Loucy (cell line): ENCODE measurements around the gene EPB41.

ENCODE experiments used
- EZH2phosphoT487 ChIP-seq: fragments of 200-600 bp; IDR thresholded peaks from 2 replicates; pipeline ENCODE4 v1.6.1; 2018; ENCODE audit warnings: antibody characterized with exemption, mild to moderate bottlenecking, moderate library complexity, borderline replicate concordance
- TF ChIP-seq, protein P1 (sequence below): fragments of 200-600 bp; sonication (generic); conservative IDR thresholded peaks from 2 replicates; pipeline ENCODE4 v1.5.1; 2014; ENCODE audit warnings: mild to moderate bottlenecking, antibody characterized with exemption, low read length

DNA sequence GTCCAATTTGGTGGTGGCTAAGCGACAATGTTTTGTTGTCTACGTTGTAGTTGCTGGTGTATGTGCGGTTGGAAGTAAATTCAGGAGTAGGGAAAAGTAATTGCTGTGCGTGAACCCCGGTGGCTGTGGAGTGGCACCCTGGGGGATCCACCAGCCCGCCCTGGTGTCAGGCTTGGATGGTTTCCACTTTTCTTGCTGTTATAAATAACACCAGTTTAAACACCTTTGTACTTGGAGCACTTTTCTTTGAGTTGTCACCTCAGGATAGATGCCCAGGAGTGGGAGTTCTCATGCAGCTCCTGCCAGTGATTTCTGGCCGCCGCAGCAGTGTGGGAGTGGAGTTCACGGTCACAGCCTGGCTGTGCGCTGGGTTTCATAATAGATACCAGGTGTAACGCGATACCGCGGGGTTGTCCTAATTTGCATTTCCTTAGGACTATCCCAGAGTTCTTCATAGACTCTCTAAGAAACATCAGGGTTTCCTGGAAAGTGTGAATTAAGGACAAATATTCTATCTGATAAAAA is 222.1 kb downstream of the EPB41 start:
- TF ChIP-seq, protein P1, sequence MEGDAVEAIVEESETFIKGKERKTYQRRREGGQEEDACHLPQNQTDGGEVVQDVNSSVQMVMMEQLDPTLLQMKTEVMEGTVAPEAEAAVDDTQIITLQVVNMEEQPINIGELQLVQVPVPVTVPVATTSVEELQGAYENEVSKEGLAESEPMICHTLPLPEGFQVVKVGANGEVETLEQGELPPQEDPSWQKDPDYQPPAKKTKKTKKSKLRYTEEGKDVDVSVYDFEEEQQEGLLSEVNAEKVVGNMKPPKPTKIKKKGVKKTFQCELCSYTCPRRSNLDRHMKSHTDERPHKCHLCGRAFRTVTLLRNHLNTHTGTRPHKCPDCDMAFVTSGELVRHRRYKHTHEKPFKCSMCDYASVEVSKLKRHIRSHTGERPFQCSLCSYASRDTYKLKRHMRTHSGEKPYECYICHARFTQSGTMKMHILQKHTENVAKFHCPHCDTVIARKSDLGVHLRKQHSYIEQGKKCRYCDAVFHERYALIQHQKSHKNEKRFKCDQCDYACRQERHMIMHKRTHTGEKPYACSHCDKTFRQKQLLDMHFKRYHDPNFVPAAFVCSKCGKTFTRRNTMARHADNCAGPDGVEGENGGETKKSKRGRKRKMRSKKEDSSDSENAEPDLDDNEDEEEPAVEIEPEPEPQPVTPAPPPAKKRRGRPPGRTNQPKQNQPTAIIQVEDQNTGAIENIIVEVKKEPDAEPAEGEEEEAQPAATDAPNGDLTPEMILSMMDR: no peak
- TF ChIP-seq EZH2phosphoT487: no peak
